HG02678 (cell line): ENCODE results near the gene ATP13A4.

Experiments
- ATAC-seq: cut with Tn5 transposase; IDR thresholded peaks from one replicate; pipeline ENCODE4 v1.9.1; 2021; ENCODE audit warnings: mild to moderate bottlenecking, moderate library complexity; ENCODE audit not compliant: unreplicated experiment

The ATP13A4 gene

GRCh38 chr3:193498215-193498614 is 56.5 kb downstream of the ATP13A4 start:
- no peak for ATAC-seq

- ATAC-seq = no peak
Observed at GRCh38 chr3:193496658-193497057, 58.0 kb downstream of the ATP13A4 start.

- no peak for ATAC-seq
Observed at GRCh38 chr3:193491026-193491425, 63.7 kb downstream of the ATP13A4 start.

GRCh38 chr3:193490580-193490979 is 64.1 kb downstream of the ATP13A4 start:
- no peak for ATAC-seq

GRCh38 chr3:193489949-193490348 is 64.7 kb downstream of the ATP13A4 start:
- no peak for ATAC-seq

- no peak for ATAC-seq
Observed at GRCh38 chr3:193488741-193489140, 66.0 kb downstream of the ATP13A4 start.

- ATAC-seq = no peak
Observed at GRCh38 chr3:193483988-193484539, 70.6 kb downstream of the ATP13A4 start.

GRCh38 chr3:193481436-193481835 is 73.3 kb downstream of the ATP13A4 start:
- ATAC-seq = no peak

- ATAC-seq = no peak
Observed at GRCh38 chr3:193474446-193474845, 80.2 kb downstream of the ATP13A4 start.

GRCh38 chr3:193470710-193471109 is 84.0 kb downstream of the ATP13A4 start:
- no peak for ATAC-seq

- no peak for ATAC-seq
Observed at GRCh38 chr3:193465992-193466608, 88.6 kb downstream of the ATP13A4 start.

- no peak for ATAC-seq
Observed at GRCh38 chr3:193464889-193465288, 89.8 kb downstream of the ATP13A4 start.

- no peak for ATAC-seq
Observed at GRCh38 chr3:193457526-193457925, 97.2 kb downstream of the ATP13A4 start.

- no peak for ATAC-seq
Observed at GRCh38 chr3:193452338-193452737, 102.4 kb downstream of the ATP13A4 start.

GRCh38 chr3:193451902-193452301 is 102.8 kb downstream of the ATP13A4 start:
- ATAC-seq = no peak

GRCh38 chr3:193446965-193447602 is 107.6 kb downstream of the ATP13A4 start:
- no peak for ATAC-seq

GRCh38 chr3:193439423-193439822 is 115.3 kb downstream of the ATP13A4 start:
- no peak for ATAC-seq

GRCh38 chr3:193418576-193419373 is 135.9 kb downstream of the ATP13A4 start:
- ATAC-seq = no peak

GRCh38 chr3:193416629-193417028 is 138.1 kb downstream of the ATP13A4 start:
- ATAC-seq = no peak

GRCh38 chr3:193407688-193408087 is 147.0 kb downstream of the ATP13A4 start:
- no peak for ATAC-seq

GRCh38 chr3:193407112-193407511 is 147.6 kb downstream of the ATP13A4 start:
- ATAC-seq = no peak

- ATAC-seq = no peak
Observed at GRCh38 chr3:193403307-193403706, 151.4 kb downstream of the ATP13A4 start.
